GM23248 (cell line): ENCODE results near the gene DBNDD2. TPM values are rescaled to one million over a fixed set of nuclear protein-coding genes. Genes with fewer than 3 reads are reported as not detected.

Experiments used
- DNase-seq: peaks from one replicate; pipeline ENCODE4 v3.0.0-alpha.2; 2015
- H2AFZ ChIP-seq: fragments of 200-600 bp; sonication (generic); 2 replicates; pipeline ENCODE4 v1.6.1; 2016; ENCODE audit warnings: antibody characterized with exemption
- H3F3A ChIP-seq: fragments of 200-600 bp; sonication (generic); 2 replicates; pipeline ENCODE4 v1.6.1; 2016; ENCODE audit warnings: mild to moderate bottlenecking, antibody characterized with exemption, mixed run types; ENCODE audit not compliant: insufficient read depth
- H3K27ac ChIP-seq: fragments of 200-600 bp; sonication (generic); 2 replicates; pipeline ENCODE4 v1.5.1; 2016; ENCODE audit warnings: mild to moderate bottlenecking
- H3K27me3 ChIP-seq: fragments of 200-600 bp; sonication (generic); replicated peaks from 2 replicates; pipeline ENCODE4 v1.6.1; 2016; ENCODE audit warnings: mild to moderate bottlenecking; ENCODE audit not compliant: insufficient read depth
- H3K36me3 ChIP-seq: fragments of 200-600 bp; sonication (generic); 2 replicates; pipeline ENCODE4 v1.6.1; 2016; ENCODE audit warnings: low read depth, mild to moderate bottlenecking
- H3K4me1 ChIP-seq: fragments of 200-600 bp; sonication (generic); 2 replicates; pipeline ENCODE4 v1.6.1; 2016; ENCODE audit warnings: mild to moderate bottlenecking; ENCODE audit not compliant: insufficient read depth
- H3K4me2 ChIP-seq: fragments of 200-600 bp; sonication (generic); one replicate; pipeline ENCODE4 v1.6.1; 2016; ENCODE audit warnings: mild to moderate bottlenecking; ENCODE audit not compliant: unreplicated experiment
- H3K4me3 ChIP-seq: fragments of 200-600 bp; sonication (generic); 2 replicates; pipeline ENCODE4 v1.5.1; 2016; ENCODE audit warnings: mild to moderate bottlenecking
- H3K79me2 ChIP-seq: fragments of 200-600 bp; sonication (generic); 2 replicates; pipeline ENCODE4 v1.6.1; 2016; ENCODE audit warnings: mild to moderate bottlenecking; ENCODE audit not compliant: insufficient read depth
- H3K9ac ChIP-seq: fragments of 200-600 bp; sonication (generic); 2 replicates; pipeline ENCODE4 v1.6.1; 2016; ENCODE audit warnings: mild to moderate bottlenecking
- H3K9me2 ChIP-seq: fragments of 200-600 bp; sonication (generic); 2 replicates; pipeline ENCODE4 v1.6.1; 2016; ENCODE audit warnings: mixed run types, mild to moderate bottlenecking, moderate library complexity; ENCODE audit not compliant: insufficient read depth
- H3K9me3 ChIP-seq: fragments of 200-600 bp; sonication (generic); one replicate; pipeline ENCODE4 v1.6.1; 2017; ENCODE audit warnings: low read depth
- H4K20me1 ChIP-seq: fragments of 200-600 bp; sonication (generic); 2 replicates; pipeline ENCODE4 v1.6.0; 2016; ENCODE audit not compliant: insufficient read depth
- EZH2 ChIP-seq: fragments of 200-600 bp; sonication (generic); IDR thresholded peaks from 2 replicates; pipeline ENCODE4 v1.6.1; 2018; ENCODE audit warnings: antibody characterized with exemption, mild to moderate bottlenecking; ENCODE audit not compliant: insufficient read depth, poor library complexity, severe bottlenecking
- EZH2phosphoT487 ChIP-seq: fragments of 200-600 bp; sonication (generic); IDR thresholded peaks from 2 replicates; pipeline ENCODE4 v1.6.1; 2018; ENCODE audit warnings: antibody characterized with exemption, moderate library complexity, mild to moderate bottlenecking, low read depth; ENCODE audit not compliant: insufficient read depth
- WGBS, 2 experiments: methylation state at CpG; one replicate each; pipeline ENCODE4 v1.1.6; 2015 to 2017; ENCODE audit warnings: low lambda C conversion rate in 2 of 2, low coverage in 1 of 2; ENCODE audit errors: missing lambda C conversion rate in 2 of 2; 5-methylcytosine and 5-hydroxymethylcytosine counted together
- in situ Hi-C: fragments of 300-500 bp; cut with MboI; formaldehyde crosslinking; loops from 2 replicates; pipeline ENCODE4 v1.15.0; 2020
- polyA plus RNA-seq: library from polyadenylated mRNA; unstranded; fragments of >200 nt; fragmentation: Nextera tagmentation; extraction: Ambion mirVana; gene quantifications from 2 replicates; pipeline ENCODE4 v1.2.1, GENCODE V29; 2016
- total RNA-seq: library from RNA; depleted of rRNA; stranded (reverse); fragments of >200 nt; shearing (Covaris generic); gene quantifications from 2 replicates; pipeline ENCODE4 v1.2.3, GENCODE V29; 2014

The DBNDD2 gene
- total and polyA plus RNA-seq, 2 experiments from 2014 or later = 5.7 to 30.0 TPM

DNA sequence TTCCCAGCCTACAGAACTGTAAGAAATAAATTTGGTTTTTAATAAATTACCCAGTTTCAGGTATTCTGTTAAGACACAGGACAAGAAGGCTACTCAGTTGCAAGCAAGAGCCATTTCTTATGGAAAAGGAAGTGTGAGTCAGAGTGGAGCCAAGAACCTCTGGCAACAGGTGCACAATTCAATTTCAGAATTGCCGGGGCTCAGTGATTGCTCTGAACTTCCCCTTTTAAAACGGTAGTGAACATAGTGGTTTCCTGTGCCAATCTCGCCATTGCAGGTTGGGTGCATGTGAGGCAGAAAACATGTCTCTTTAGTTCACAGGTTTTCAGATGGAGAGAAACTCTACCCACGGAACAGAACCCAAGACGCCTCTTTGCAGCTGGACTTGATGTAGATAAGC is 24.2 kb downstream of the DBNDD2 start:
- no peak for TF ChIP-seq EZH2
- no peak for TF ChIP-seq EZH2phosphoT487
- Histone ChIP-seq H3K27me3 (no peaks in the 10 kb centered on the region), H3K4me1 (no peaks in the 10 kb centered on the region), H3K36me3 (no peaks in the 10 kb centered on the region), H3K9ac (no peak overlapping the region), H3F3A (peaks cover 4% of the 10 kb centered on the region; the same call in 1 of the 2 replicates), H3K9me3 (no peaks in the 10 kb centered on the region), H2AFZ (no peak overlapping the region), H3K4me2 (no peak overlapping the region), H3K9me2 (no peaks in the 10 kb centered on the region), H3K27ac (no peak overlapping the region), H3K79me2 (no peaks in the 10 kb centered on the region), H3K4me3 (no peak overlapping the region), H4K20me1 (no peaks in the 10 kb centered on the region)
- in situ Hi-C loops = loop anchor here (25.0 kb wide), 1 partner anchor 395 kb away; no protein-coding TSS in a partner anchor
- DNase-seq = no peak
- WGBS, 2 experiments = 88 to 89% methylated on average over 5 of the region's 5 CpGs

DNA sequence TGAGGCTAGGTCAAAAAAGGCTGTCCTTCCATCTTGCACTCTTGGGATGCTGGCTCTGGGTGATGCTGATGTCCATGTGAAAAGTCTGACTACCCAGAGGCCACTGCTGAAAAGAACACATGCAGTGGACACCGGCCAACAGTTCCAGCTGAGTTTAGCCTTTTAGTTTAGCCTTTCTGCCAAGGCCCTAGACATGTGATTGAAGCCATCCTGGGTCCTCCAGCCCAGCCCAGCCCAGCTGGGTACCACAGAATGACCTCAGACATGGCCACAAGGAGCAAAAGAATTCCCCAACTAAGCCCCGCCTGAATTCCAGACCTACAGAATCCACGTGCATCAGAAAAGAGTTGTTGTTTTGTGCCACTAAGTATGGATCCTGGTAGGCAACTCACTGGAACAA is 25.2 kb downstream of the DBNDD2 start:
- Histone ChIP-seq H3K4me3 (no peak overlapping the region), H3F3A (peaks cover 4% of the 10 kb centered on the region; the same call in 1 of the 2 replicates), H3K9ac (no peak overlapping the region), H3K9me2 (no peaks in the 10 kb centered on the region), H3K9me3 (no peaks in the 10 kb centered on the region), H3K27ac (no peak overlapping the region), H4K20me1 (no peaks in the 10 kb centered on the region), H3K4me2 (no peak overlapping the region), H3K4me1 (no peaks in the 10 kb centered on the region), H2AFZ (peak overlapping the region; percentile 21; the same call in 1 of the 2 replicates), H3K36me3 (no peaks in the 10 kb centered on the region), H3K27me3 (no peaks in the 10 kb centered on the region), H3K79me2 (no peaks in the 10 kb centered on the region)
- DNase-seq = peak; percentile 56
- TF ChIP-seq EZH2 (no peak), EZH2phosphoT487 (no peak)
- WGBS, 2 experiments = 36 to 44% methylated on average over 3 of the region's 3 CpGs
- in situ Hi-C loops = loop anchor here (25.0 kb wide), 1 partner anchor 396 kb away; no protein-coding TSS in a partner anchor

- no peaks in the 10 kb centered on the region for H3K9me3 ChIP-seq
- no peak overlapping the region for H2AFZ ChIP-seq
- H3K4me1 ChIP-seq = no peaks in the 10 kb centered on the region
- H3K36me3 ChIP-seq = no peaks in the 10 kb centered on the region
- H3K9ac ChIP-seq = no peak overlapping the region
- no peaks in the 10 kb centered on the region for H3K79me2 ChIP-seq
- no peaks in the 10 kb centered on the region for H3K9me2 ChIP-seq
- no peak overlapping the region for H3K4me3 ChIP-seq
- no peaks in the 10 kb centered on the region for H3K27me3 ChIP-seq
- DNase-seq = no peak
- no peak overlapping the region for H3K4me2 ChIP-seq
- 92 to 100% methylated on average over 4 of the region's 4 CpGs for WGBS, 2 experiments
- H3F3A ChIP-seq = peaks cover 4% of the 10 kb centered on the region; the same call in 1 of the 2 replicates
- in situ Hi-C loops = loop anchor here (25.0 kb wide), 1 partner anchor 397 kb away; no protein-coding TSS in a partner anchor
- TF ChIP-seq EZH2 (no peak), EZH2phosphoT487 (no peak)
- no peaks in the 10 kb centered on the region for H4K20me1 ChIP-seq
- H3K27ac ChIP-seq = no peak overlapping the region
Observed at GRCh38 chr20:45433976-45434375, 25.9 kb downstream of the DBNDD2 start.

- H3K9ac ChIP-seq = peak overlapping the region; percentile 86
- peak overlapping the region; percentile 85 for H2AFZ ChIP-seq
- H3K27ac ChIP-seq = peak overlapping the region; percentile 50
- TF ChIP-seq EZH2 (no peak), EZH2phosphoT487 (no peak)
- DNase-seq = peak; percentile 95
- H3K36me3 ChIP-seq = no peaks in the 10 kb centered on the region
- H3K79me2 ChIP-seq = no peaks in the 10 kb centered on the region
- H3F3A ChIP-seq = peaks cover 4% of the 10 kb centered on the region; the same call in 1 of the 2 replicates
- H3K4me1 ChIP-seq = no peaks in the 10 kb centered on the region
- H4K20me1 ChIP-seq = no peaks in the 10 kb centered on the region
- peak overlapping the region; percentile 77 for H3K4me3 ChIP-seq
- peak overlapping the region; percentile 74 for H3K4me2 ChIP-seq
- no peaks in the 10 kb centered on the region for H3K27me3 ChIP-seq
- H3K9me3 ChIP-seq = no peaks in the 10 kb centered on the region
- 6 to 8% methylated on average over 29 to 33 of the region's 33 CpGs for WGBS, 2 experiments
- H3K9me2 ChIP-seq = no peaks in the 10 kb centered on the region
- in situ Hi-C loops = loop anchor here (25.0 kb wide), 1 partner anchor 400 kb away; no protein-coding TSS in a partner anchor
Observed at GRCh38 chr20:45436732-45437485, 28.8 kb downstream of the DBNDD2 start.
